A549 treated with Hydrocortisone at 1 μM for 4 hours (cell line): Measurements from ENCODE around the gene LRRC56. TPM values are rescaled to one million over a fixed set of nuclear protein-coding genes. Genes with fewer than 3 reads are reported as not detected.

Experiments used
- total RNA-seq: library from RNA; stranded (reverse); fragments of 200-300 nt; extraction: Qiagen RNA extraction; gene quantifications from 5 replicates; pipeline ENCODE4 v1.2.3, GENCODE V29; 2022

Gene LRRC56, protein sequence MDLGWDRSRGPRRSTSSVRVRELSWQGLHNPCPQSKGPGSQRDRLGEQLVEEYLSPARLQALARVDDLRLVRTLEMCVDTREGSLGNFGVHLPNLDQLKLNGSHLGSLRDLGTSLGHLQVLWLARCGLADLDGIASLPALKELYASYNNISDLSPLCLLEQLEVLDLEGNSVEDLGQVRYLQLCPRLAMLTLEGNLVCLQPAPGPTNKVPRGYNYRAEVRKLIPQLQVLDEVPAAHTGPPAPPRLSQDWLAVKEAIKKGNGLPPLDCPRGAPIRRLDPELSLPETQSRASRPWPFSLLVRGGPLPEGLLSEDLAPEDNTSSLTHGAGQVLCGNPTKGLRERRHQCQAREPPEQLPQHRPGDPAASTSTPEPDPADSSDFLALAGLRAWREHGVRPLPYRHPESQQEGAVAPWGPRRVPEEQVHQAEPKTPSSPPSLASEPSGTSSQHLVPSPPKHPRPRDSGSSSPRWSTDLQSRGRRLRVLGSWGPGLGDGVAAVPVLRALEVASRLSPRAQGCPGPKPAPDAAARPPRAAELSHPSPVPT
- total RNA-seq = 0.71 to 0.86 TPM (median 0.81 TPM) in 5 replicates

DNA sequence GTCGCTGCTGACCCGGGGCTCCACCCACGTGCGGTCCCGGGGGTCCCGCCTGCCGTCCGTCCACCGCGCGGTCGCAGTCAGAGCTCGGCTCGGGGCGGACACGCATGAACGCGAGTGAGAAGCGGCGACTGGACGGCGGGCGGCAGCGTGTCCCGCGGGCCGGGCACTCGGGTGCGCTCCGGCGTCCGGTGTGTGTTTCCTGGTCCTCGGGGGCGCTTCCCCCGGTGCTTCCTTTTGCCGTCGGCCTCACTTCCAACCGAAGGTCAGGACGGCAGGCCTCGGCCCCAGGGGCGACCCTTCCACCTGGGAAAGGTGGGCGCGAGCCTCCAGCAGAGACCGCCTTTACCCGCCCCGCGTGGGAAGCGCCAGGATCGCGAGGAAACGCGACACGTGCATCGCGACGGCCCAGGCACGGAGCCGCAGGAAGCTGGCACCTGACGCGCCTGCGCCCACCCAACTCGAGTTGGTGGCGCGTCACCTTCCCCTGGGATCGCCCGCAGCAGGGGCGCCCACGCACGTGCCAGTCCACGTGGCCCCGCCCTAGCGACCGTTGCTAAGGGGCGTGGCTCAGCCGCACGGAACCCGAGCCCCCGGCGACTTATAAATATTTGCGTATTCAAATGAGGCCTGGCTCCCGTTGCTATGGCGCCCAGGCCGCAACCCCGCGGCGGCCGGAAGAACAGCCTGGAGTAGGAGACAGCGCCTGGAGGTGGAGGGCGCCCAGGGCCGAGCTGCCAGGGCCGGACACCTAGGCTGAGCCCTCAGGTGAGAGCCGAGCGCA, at the start of gene LRRC56:
TSS of gene LRRC56 (plus strand) at position 687 of the 781 bp plus-strand sequence. CDS start 3,158 bp downstream, outside the sequence.

DNA sequence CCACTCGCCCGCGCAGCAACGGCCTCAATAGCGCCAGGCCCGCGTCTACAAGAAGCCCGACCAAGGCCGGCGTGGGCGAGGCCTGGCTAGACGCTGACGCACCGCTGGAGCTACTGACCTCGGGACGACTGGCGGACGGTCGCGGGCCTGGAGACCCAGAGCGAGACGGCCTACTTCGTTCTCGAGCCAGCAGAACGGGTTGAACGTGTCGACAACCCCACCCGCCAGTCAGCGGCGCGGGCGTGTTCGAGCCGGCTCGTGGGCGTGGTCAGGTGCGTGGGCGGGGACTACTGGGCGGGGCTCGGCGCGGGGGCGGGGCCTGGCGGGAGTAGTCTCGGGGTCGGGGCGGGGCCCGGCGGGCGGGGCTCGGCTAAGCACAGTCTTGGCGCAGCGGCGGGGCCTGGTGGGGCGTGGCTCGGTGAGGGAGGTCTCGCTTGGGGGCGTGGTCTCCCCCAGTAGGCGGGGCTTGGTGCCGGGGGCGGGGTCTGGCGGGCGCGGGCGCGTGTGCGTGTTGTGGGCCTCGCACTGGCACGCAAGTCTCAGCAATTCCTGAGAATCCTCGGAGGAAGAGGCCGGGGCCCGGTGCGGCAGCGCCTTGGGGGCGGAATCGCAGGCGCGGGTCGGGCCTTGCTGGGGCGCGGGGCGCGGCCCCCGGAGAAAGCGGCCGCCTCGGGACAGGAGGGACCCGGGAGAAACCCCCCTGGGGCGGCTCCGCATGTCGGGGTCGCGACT, 30.2 kb upstream of the LRRC56 start, which contains the start of gene RNH1:
TSS of gene RNH1 (minus strand) at position 248 of the 732 bp plus-strand sequence. CDS start 5,080 bp downstream, outside the sequence.

DNA sequence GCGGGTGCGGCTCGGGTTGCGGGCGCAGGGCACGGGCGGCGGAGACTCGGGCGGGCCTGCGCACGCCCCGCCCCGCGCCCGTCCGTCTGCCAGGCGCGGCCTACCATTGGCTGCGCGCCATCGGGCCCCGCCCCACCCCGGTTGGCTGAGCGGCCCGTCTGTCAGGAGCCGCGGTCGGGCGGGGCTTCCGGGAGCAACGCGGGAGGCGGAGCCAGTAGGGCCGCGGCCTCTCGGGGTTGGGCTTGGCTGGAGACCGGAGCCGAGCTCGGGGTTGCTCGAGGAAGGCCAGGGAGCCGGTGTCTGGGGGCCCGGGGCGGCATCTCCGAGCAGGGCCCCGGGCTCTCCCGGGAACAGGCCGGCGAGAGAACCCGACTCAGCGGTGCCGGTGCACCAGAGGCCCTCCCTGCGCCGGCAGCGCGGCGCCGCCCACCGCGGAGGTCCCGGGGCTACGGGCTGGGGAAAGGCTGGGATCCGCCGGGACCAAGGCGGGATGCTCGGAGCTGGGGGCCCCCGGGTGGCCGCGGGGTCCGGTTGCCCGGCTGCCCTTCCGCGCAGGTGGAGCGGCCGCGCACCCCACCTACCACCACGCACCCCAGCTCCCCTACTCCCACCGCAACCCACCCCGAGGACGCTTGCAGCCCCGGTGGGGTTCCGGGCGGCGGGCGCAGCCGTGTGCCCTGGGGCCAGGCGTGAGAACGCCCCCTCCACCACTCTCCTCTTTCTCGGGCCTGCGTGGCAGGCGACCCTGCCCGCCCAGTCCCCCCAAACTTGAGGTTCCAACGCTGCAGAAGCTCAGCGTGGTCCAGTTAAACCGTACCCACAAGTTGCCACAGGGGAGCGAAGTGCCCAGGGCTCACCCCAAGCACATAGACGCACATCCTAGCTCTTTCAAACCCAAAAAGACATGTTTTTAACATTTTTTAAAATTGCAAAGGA, 1.5 kb upstream of the LRRC56 start, which contains the start of gene HRAS:
TSS of gene HRAS (minus strand) at position 58 of the 936 bp plus-strand sequence.

DNA sequence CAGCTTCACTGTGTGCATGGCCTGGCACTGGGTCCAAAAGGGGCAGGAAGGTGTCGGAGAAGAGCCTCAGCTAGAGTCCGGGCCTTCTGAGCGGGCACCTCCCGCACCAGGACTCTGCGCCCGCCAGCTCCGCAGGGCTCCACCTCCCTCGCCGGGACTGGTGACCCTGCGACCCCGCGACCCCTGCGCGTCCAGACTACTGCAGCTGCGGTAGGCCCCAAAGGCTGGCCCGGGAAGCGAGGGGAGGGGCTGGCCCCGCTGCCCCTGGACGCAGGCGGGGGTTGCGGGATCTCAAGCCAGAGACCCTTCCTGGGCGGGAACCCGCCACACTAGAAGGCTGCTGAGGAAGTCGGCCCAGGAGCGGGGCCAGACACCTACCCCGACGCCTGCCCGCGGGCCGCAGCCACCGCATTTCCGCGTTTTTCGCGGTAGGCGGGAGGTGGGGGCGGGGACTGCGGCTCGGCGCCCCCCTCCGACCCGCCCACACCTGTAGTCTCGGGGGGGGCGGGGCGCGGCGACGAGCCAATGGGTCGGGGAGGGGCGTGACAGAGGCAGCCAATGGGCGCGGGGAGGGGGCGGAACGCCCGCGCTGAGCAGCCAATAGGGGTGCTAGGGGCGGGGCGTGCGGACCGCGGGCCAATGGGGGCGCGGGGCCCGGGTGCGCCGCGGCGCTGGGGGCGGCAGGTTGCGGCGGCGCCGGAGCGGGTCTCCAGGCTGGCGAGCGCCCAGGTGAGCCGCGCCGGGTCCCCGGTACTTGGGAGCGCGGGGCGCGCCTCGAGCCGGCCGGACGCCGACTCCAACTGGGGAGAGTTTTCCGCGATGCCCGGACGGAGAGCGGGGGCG, 23.2 kb downstream of the LRRC56 start, which contains the start of the genes LMNTD2 and RASSF7:
TSS of gene LMNTD2 (minus strand) at position 434 of the 843 bp plus-strand sequence. CDS start at position 412, 22 bp downstream.
TSS of gene RASSF7 (plus strand) at position 666 of the 843 bp plus-strand sequence. CDS start 799 bp downstream, outside the sequence.

DNA sequence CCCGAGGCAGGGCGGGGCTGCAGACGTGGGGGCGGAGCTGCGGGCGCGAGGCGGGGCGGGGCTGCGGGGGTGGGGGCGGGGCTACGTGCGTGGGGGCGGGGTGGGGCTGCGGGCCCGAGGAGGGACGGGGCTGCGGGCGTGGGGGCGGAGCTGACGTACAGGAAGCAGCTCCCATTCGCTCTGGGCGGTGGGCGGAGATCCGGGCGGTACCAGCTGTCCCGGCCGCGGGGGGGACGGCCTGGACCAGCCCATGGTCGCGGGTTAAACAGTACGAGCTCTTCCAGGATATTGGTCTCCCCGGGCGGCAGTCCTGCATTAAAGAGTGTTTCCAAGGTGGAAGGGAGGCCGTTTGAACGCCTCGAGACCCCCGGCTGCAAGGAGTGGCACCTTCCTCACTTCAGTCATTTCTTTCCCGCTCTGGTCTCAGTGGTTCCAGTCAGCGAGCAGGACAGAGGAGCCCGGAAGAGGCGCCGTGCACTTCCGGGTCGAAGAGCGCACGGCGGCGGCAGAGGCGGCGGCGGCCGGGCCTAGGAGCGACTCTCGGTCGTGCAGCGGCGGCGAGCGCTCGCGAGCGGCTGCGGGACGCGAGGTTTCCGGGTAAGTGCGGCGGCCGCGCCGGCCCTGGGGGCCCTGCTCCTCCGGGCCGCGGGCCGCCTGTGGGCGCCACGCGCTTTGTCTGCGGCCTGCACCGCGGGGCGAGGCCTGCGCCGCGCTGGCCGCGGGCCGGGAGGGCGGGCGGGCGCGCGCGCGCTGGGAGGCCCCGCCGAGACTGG, 38.9 kb downstream of the LRRC56 start, which contains the start of gene PHRF1:
TSS of gene PHRF1 (plus strand) at position 475 of the 773 bp plus-strand sequence. CDS start 5,043 bp downstream, outside the sequence.

Other genes with a start within 250 kb of the LRRC56 start
- gene PGGHG, start 248.4 kb upstream of the LRRC56 start, total RNA-seq = 7.9 to 11.7 TPM (median 9.8 TPM) in 5 replicates
- not detected in 5 replicates for gene IFITM5, start 238.0 kb upstream of the LRRC56 start, total RNA-seq
- 47.3 to 65.1 TPM (median 64.3 TPM) in 5 replicates for gene IFITM2, start 229.7 kb upstream of the LRRC56 start, total RNA-seq
- 0.23 to 0.38 TPM (median 0.36 TPM) in 5 replicates for gene IFITM1, start 223.5 kb upstream of the LRRC56 start, total RNA-seq
- 18.9 to 33.8 TPM (median 32.9 TPM) in 5 replicates for gene IFITM3, start 216.7 kb upstream of the LRRC56 start, total RNA-seq
- 11.1 to 17.5 TPM (median 15.4 TPM) in 5 replicates for gene B4GALNT4, start 168.0 kb upstream of the LRRC56 start, total RNA-seq
- 29.7 to 39.3 TPM (median 38.3 TPM) in 5 replicates for gene PKP3, start 143.3 kb upstream of the LRRC56 start, total RNA-seq
- 49.9 to 91.7 TPM (median 86.6 TPM) in 5 replicates for gene SIGIRR, start 122.5 kb upstream of the LRRC56 start, total RNA-seq
- 0.75 to 1.4 TPM (median 0.89 TPM) in 5 replicates for gene ANO9, start 95.5 kb upstream of the LRRC56 start, total RNA-seq
- gene PTDSS2, start 87.2 kb upstream of the LRRC56 start, total RNA-seq = 37.1 to 44.4 TPM (median 42.1 TPM) in 5 replicates
- 143 to 179 TPM (median 169 TPM) in 5 replicates for gene RNH1, start 30.3 kb upstream of the LRRC56 start, total RNA-seq
- gene HRAS, start 2.0 kb upstream of the LRRC56 start, total RNA-seq = 107 to 177 TPM (median 154 TPM) in 5 replicates
- 1.9 to 2.8 TPM (median 2.7 TPM) in 5 replicates for gene LMNTD2, start 23.2 kb downstream of the LRRC56 start, total RNA-seq
- gene RASSF7, start 23.4 kb downstream of the LRRC56 start, total RNA-seq = 50.5 to 64.1 TPM (median 51.3 TPM) in 5 replicates
- 34.9 to 36.8 TPM (median 35.7 TPM) in 5 replicates for gene PHRF1, start 38.9 kb downstream of the LRRC56 start, total RNA-seq
- 6.2 to 7.7 TPM (median 6.8 TPM) in 5 replicates for gene IRF7, start 78.4 kb downstream of the LRRC56 start, total RNA-seq
- 0.03 to 0.13 TPM (median 0.03 TPM) in 3 of 5 replicates, not detected in the others for gene CDHR5, start 87.4 kb downstream of the LRRC56 start, total RNA-seq
- gene SCT, start 89.7 kb downstream of the LRRC56 start, total RNA-seq = not detected in 5 replicates
- gene DRD4, start 99.7 kb downstream of the LRRC56 start, total RNA-seq = 0.10 to 0.31 TPM (median 0.22 TPM) in 5 replicates
- 29.4 to 37.4 TPM (median 34.6 TPM) in 5 replicates for gene DEAF1, start 157.7 kb downstream of the LRRC56 start, total RNA-seq
- gene TMEM80, start 158.3 kb downstream of the LRRC56 start, total RNA-seq = 8.8 to 11.2 TPM (median 11.0 TPM) in 5 replicates
- gene EPS8L2, start 168.7 kb downstream of the LRRC56 start, total RNA-seq = 86.6 to 123 TPM (median 114 TPM) in 5 replicates
- 392 to 415 TPM (median 399 TPM) in 5 replicates for gene TALDO1, start 209.9 kb downstream of the LRRC56 start, total RNA-seq
- 37.2 to 46.9 TPM (median 43.5 TPM) in 5 replicates for gene GATD1, start 240.0 kb downstream of the LRRC56 start, total RNA-seq